SK-N-SH (cell line): ENCODE results near the gene BSG.

Experiments
- CHD2 ChIP-seq: fragments of 150-350 bp; IDR thresholded peaks from 2 replicates; pipeline ENCODE4 v1.6.1; 2018; ENCODE audit warnings: low read length; ENCODE audit not compliant: partially characterized antibody
- EP300 ChIP-seq, 2 experiments: IDR thresholded peaks; 2 replicates each; pipeline versions ENCODE4 v1.4.0 to v1.6.1; 2012; ENCODE audit warnings: borderline replicate concordance in 1 of 2, low read depth in 1 of 2, low read length in 1 of 2
- GABPA ChIP-seq: IDR thresholded peaks from 2 replicates; pipeline ENCODE4 v1.4.0; 2012; ENCODE audit warnings: low read depth, mild to moderate bottlenecking
- JUND ChIP-seq: IDR thresholded peaks from 2 replicates; pipeline ENCODE4 v1.4.0; 2012
- RAD21 ChIP-seq: IDR thresholded peaks from 2 replicates; pipeline ENCODE4 v1.6.1; 2012; ENCODE audit warnings: mild to moderate bottlenecking, low read length
- YY1 ChIP-seq: IDR thresholded peaks from 2 replicates; pipeline ENCODE4 v1.4.0; 2012; ENCODE audit warnings: low read depth, mild to moderate bottlenecking
- TF ChIP-seq, protein P1 (sequence below): IDR thresholded peaks from 2 replicates; pipeline ENCODE4 v1.4.0; 2012; ENCODE audit warnings: low read depth, borderline replicate concordance
- TF ChIP-seq, protein P2 (sequence below): fragments of 200-600 bp; sonication (generic); IDR thresholded peaks from 2 replicates; pipeline ENCODE4 v1.6.1; 2017; ENCODE audit warnings: antibody characterized with exemption, mild to moderate bottlenecking, moderate library complexity
- TF ChIP-seq, protein P3 (sequence below): fragments of 150-350 bp; IDR thresholded peaks from 2 replicates; pipeline ENCODE4 v1.6.1; 2016; ENCODE audit warnings: mild to moderate bottlenecking, low read depth, low read length

DNA sequence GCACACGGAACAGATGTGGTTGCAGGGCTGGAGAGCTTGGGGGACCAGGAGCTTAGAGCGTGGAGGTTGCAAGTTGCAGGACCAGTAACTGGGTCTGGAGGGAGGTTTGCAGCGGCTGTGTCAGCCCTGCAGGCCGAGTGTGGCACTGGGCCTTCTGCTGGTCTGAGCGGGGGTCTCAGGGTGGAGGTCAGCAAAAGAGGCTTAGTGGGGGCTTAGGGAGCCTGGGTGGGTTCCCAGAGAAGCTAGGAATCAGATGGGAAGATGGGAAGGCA, 11.5 kb downstream of the BSG start:
- TF ChIP-seq, protein P1, sequence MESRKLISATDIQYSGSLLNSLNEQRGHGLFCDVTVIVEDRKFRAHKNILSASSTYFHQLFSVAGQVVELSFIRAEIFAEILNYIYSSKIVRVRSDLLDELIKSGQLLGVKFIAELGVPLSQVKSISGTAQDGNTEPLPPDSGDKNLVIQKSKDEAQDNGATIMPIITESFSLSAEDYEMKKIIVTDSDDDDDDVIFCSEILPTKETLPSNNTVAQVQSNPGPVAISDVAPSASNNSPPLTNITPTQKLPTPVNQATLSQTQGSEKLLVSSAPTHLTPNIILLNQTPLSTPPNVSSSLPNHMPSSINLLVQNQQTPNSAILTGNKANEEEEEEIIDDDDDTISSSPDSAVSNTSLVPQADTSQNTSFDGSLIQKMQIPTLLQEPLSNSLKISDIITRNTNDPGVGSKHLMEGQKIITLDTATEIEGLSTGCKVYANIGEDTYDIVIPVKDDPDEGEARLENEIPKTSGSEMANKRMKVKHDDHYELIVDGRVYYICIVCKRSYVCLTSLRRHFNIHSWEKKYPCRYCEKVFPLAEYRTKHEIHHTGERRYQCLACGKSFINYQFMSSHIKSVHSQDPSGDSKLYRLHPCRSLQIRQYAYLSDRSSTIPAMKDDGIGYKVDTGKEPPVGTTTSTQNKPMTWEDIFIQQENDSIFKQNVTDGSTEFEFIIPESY, result no peak
- no peak for TF ChIP-seq JUND
- TF ChIP-seq YY1, result no peak
- TF ChIP-seq, protein P2, sequence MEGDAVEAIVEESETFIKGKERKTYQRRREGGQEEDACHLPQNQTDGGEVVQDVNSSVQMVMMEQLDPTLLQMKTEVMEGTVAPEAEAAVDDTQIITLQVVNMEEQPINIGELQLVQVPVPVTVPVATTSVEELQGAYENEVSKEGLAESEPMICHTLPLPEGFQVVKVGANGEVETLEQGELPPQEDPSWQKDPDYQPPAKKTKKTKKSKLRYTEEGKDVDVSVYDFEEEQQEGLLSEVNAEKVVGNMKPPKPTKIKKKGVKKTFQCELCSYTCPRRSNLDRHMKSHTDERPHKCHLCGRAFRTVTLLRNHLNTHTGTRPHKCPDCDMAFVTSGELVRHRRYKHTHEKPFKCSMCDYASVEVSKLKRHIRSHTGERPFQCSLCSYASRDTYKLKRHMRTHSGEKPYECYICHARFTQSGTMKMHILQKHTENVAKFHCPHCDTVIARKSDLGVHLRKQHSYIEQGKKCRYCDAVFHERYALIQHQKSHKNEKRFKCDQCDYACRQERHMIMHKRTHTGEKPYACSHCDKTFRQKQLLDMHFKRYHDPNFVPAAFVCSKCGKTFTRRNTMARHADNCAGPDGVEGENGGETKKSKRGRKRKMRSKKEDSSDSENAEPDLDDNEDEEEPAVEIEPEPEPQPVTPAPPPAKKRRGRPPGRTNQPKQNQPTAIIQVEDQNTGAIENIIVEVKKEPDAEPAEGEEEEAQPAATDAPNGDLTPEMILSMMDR, result no peak
- no peak for TF ChIP-seq EP300 (IDR thresholded peaks at IDR 0.05; ENCODE audit: borderline replicate concordance in 1 of 2, low read depth in 1 of 2, low read length in 1 of 2)
- TF ChIP-seq GABPA, result no peak
- no peak for TF ChIP-seq CHD2
- TF ChIP-seq RAD21, result no peak
- TF ChIP-seq, protein P3, sequence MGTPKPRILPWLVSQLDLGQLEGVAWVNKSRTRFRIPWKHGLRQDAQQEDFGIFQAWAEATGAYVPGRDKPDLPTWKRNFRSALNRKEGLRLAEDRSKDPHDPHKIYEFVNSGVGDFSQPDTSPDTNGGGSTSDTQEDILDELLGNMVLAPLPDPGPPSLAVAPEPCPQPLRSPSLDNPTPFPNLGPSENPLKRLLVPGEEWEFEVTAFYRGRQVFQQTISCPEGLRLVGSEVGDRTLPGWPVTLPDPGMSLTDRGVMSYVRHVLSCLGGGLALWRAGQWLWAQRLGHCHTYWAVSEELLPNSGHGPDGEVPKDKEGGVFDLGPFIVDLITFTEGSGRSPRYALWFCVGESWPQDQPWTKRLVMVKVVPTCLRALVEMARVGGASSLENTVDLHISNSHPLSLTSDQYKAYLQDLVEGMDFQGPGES, result no peak
